ENCODE results near the gene MLANA. TPM values are rescaled to one million over a fixed set of nuclear protein-coding genes. Genes with fewer than 3 reads are reported as not detected.
"Not testable (repeated sequence)": the region's sequence is repeated elsewhere in the genome, so short reads cannot be mapped to it uniquely, and the experiment has no call there.

Gene MLANA
- total RNA-seq, 1 experiment from 2014 or later, result not detected

GRCh38 chr9:5876711-5877110, 14.0 kb upstream of the MLANA start:
- ATAC-seq (peak; percentile 94), DNase-seq (ENCODE audit: low spot score) (peak; percentile 19)
- ChIA-PET POLR2A (no interaction called here), CTCF (interaction anchor here (0.9 to 1.8 kb wide), 8 partner anchors 10 to 429 kb away, joined by 3 to 17 read pairs (median 4); partner anchors contain the start of gene ERMP1)
- H3K36me3 Mint-ChIP-seq, result no peaks in the 10 kb centered on the region
- no peak for TF ChIP-seq PRRX2 (CRISPR knock-in tag; IDR thresholded peaks at IDR 0.05)
- TF ChIP-seq CDX4 (CRISPR knock-in tag; IDR thresholded peaks at IDR 0.05; ENCODE audit: borderline replicate concordance), result no peak
- TF ChIP-seq E2F4 (CRISPR knock-in tag; IDR thresholded peaks at IDR 0.05; ENCODE audit: borderline replicate concordance, low read depth), result no peak
- TF ChIP-seq TEAD4 (CRISPR knock-in tag; IDR thresholded peaks at IDR 0.05), result no peak
- TF ChIP-seq ERG (CRISPR knock-in tag; IDR thresholded peaks at IDR 0.05), result no peak
- peaks cover 7% of the 10 kb centered on the region for H3K9me3 Mint-ChIP-seq
- peaks cover 5% of the 10 kb centered on the region; the same call in 1 of the 2 replicates for H3K4me1 Mint-ChIP-seq
- no peaks in the 10 kb centered on the region; the same call in 1 of the 2 replicates for H3K27me3 Mint-ChIP-seq (ENCODE audit: low read depth)
- no peak overlapping the region for H3K27ac Mint-ChIP-seq
- H3K4me3 Mint-ChIP-seq, result no peak overlapping the region

- CTCF ChIA-PET, result interaction anchor here (0.9 to 1.3 kb wide), 3 partner anchors 47 to 427 kb away, joined by 3 to 5 read pairs (median 4); partner anchors contain the start of gene ERMP1
- ATAC-seq, result peak; percentile 34; the same call in 1 of the 2 replicates
Observed at GRCh38 chr9:5879419-5880181, 11.1 kb upstream of the MLANA start.

GRCh38 chr9:5882244-5883012, 8.3 kb upstream of the MLANA start:
- ATAC-seq; DNase-seq (ENCODE audit: low spot score); H3K36me3 Mint-ChIP-seq; CTCF ChIA-PET; H3K4me1 Mint-ChIP-seq; POLR2A ChIA-PET; H3K27me3 Mint-ChIP-seq (ENCODE audit: low read depth); H3K9me3 Mint-ChIP-seq; H3K27ac Mint-ChIP-seq; H3K4me3 Mint-ChIP-seq: not testable (repeated sequence)

More at GRCh38 chr9:5879419-5880181, 11.1 kb upstream of the MLANA start:
- no peak for TF ChIP-seq PREB (CRISPR knock-in tag; IDR thresholded peaks at IDR 0.05; ENCODE audit: borderline replicate concordance)
- DNase-seq (ENCODE audit: low spot score), result no peak
- peaks cover 7% of the 10 kb centered on the region for H3K9me3 Mint-ChIP-seq
- POLR2A ChIA-PET, result no interaction called here
- H3K27ac Mint-ChIP-seq, result no peak overlapping the region
- no peaks in the 10 kb centered on the region for H3K36me3 Mint-ChIP-seq
- H3K27me3 Mint-ChIP-seq (ENCODE audit: low read depth), result no peaks in the 10 kb centered on the region; the same call in 1 of the 2 replicates
- H3K4me3 Mint-ChIP-seq, result no peak overlapping the region
- H3K4me1 Mint-ChIP-seq, result no peaks in the 10 kb centered on the region

- DNase-seq (ENCODE audit: low spot score), result no peak
- no peak for ATAC-seq
- no peaks in the 10 kb centered on the region for H3K9me3 Mint-ChIP-seq
- ChIA-PET CTCF (interaction anchor here (0.7 to 4.1 kb wide), 2 partner anchors 15 to 169 kb away, joined by 3 to 64 read pairs; no protein-coding TSS in a partner anchor), POLR2A (no interaction called here)
- no peak overlapping the region for H3K27ac Mint-ChIP-seq
- H3K4me3 Mint-ChIP-seq, result no peak overlapping the region
- H3K27me3 Mint-ChIP-seq (ENCODE audit: low read depth), result no peaks in the 10 kb centered on the region; the same call in 1 of the 2 replicates
- no peaks in the 10 kb centered on the region for H3K36me3 Mint-ChIP-seq
- H3K4me1 Mint-ChIP-seq, result peaks cover 3% of the 10 kb centered on the region
- TF ChIP-seq MXD4 (CRISPR knock-in tag; IDR thresholded peaks at IDR 0.05; ENCODE audit: borderline replicate concordance), result no peak
- no peak for TF ChIP-seq GTF2I (CRISPR knock-in tag; conservative IDR thresholded peaks at IDR 0.05)
- TF ChIP-seq ZNF281 (CRISPR knock-in tag; IDR thresholded peaks at IDR 0.05), result no peak
- TF ChIP-seq ZNF263 (CRISPR knock-in tag; IDR thresholded peaks at IDR 0.05; ENCODE audit: low read depth), result no peak
- TF ChIP-seq MYBL2 (CRISPR knock-in tag; IDR thresholded peaks at IDR 0.05), result no peak
- no peak for TF ChIP-seq TCF7 (CRISPR knock-in tag; IDR thresholded peaks at IDR 0.05; ENCODE audit: low read depth)
- no peak for TF ChIP-seq AR (CRISPR knock-in tag; IDR thresholded peaks at IDR 0.05)
- no peak for TF ChIP-seq HMGA2 (CRISPR knock-in tag; IDR thresholded peaks at IDR 0.05)
- TF ChIP-seq ZBTB21 (CRISPR knock-in tag; IDR thresholded peaks at IDR 0.05; ENCODE audit: borderline replicate concordance), result no peak
Observed at GRCh38 chr9:5884191-5884590, 6.5 kb upstream of the MLANA start.
